HG03175 (cell line): ENCODE data around the gene POLA1.

ENCODE experiments used
- ATAC-seq: cut with Tn5 transposase; IDR thresholded peaks from one replicate; pipeline ENCODE4 v1.9.1; 2021; ENCODE audit warnings: mild to moderate bottlenecking, moderate library complexity; ENCODE audit not compliant: unreplicated experiment

The POLA1 gene

GRCh38 chrX:25020905-25021449, 327.3 kb downstream of the POLA1 start:
- ATAC-seq, result peak; percentile 67

GRCh38 chrX:25022499-25023325, 329.0 kb downstream of the POLA1 start:
- no peak for ATAC-seq

DNA sequence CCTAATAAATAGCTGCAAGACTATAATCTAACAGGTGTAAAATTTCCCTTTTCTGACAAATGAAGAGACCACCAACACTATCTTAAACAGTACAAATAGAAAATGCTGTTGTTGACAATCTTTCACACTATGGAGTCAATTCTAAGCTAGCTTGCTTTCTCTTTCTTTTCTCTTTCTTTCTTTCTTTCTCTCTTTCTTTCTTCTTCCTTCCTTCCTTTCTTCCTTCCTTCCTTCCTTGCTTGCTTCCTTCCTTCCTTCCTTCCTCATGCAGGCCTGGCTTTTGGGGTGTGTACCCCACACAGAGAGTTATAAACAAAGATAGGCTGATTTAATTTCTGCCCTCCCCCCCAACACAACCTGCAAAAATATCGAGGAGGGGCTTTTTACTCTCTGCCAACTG, 330.2 kb downstream of the POLA1 start:
- ATAC-seq, result no peak

GRCh38 chrX:25025615-25026014, 331.9 kb downstream of the POLA1 start:
- ATAC-seq, result no peak

DNA sequence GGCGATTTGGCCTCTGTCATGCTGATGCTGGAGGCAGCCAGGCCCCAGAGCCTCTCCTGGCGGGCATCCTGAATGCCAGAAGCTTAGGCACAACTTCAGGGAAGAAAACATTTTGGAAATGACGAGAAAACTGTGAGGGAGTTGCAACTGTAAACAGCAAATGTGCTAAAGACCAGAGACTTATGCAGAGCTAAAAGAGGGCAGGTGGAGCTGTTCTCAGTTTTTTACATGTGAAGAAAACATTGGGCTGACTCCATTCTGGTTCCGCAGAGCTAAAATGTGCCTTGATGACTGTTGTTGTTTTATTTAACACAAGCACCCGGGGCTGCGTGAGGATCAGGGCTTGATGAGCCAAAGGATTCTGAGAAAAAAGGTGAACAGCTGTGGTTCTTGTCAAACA, 332.9 kb downstream of the POLA1 start:
- ATAC-seq, result no peak

GRCh38 chrX:25028726-25029125, 335.0 kb downstream of the POLA1 start:
- ATAC-seq, result no peak

GRCh38 chrX:25029288-25029825, 335.6 kb downstream of the POLA1 start:
- ATAC-seq, result no peak

DNA sequence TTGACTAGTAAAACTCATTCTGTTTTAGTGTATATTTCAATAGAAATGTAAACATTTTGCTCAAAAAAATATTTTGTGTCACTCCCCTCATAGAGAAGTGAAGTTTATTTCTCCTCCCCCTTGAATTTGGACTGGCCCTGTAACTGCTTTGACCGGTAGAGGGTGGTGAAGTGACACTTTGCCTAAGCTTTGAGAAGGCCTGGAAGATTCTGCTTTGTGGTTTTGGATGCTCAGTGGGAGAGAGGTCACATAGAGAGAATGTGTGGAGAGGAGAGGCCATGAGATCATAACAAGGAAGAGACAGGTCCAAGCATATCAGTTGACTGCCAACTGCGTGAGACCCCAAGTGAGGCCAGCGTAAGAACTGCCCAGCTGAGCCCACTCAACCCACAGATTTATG, 341.2 kb downstream of the POLA1 start:
- no peak for ATAC-seq

DNA sequence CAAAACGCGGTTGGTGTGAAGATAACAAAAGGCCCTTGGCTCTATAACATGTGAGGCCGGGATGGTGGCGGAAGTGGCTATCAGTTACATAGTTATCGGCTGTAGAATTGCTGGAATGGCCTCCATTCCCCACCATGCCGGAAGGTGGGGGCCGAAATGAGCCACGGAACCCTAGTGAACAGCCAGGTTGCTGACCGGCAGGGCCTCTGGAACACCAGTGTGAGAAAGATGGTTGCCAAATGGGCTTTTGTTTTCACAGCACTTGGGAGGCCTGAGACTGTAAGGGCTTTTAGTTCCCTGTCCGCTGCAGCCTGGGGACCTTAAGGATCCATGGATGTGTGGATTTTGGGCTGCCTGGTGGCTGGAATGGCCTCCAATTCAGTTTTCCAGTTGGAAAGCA, 345.3 kb downstream of the POLA1 start:
- ATAC-seq, result no peak

GRCh38 chrX:25043192-25043591, 349.5 kb downstream of the POLA1 start:
- no peak for ATAC-seq
